ENCODE measurements around the gene BICDL1.
"Not testable (repeated sequence)": the region's sequence is repeated elsewhere in the genome, so short reads cannot be mapped to it uniquely, and the experiment has no call there.

Gene BICDL1

GRCh38 chr12:120007272-120007671 lies 18.2 kb downstream of the BICDL1 start:
- no peak for DNase-seq

GRCh38 chr12:120010661-120011230 lies 21.7 kb downstream of the BICDL1 start:
- no peak for DNase-seq

GRCh38 chr12:120012067-120012621 lies 23.1 kb downstream of the BICDL1 start:
- DNase-seq: no peak

GRCh38 chr12:120013659-120014380 lies 24.8 kb downstream of the BICDL1 start:
- DNase-seq: no peak

GRCh38 chr12:120014381-120014735 lies 25.3 kb downstream of the BICDL1 start:
- not testable (repeated sequence) for DNase-seq

- DNase-seq: no peak
Measured at GRCh38 chr12:120015313-120015712, 26.3 kb downstream of the BICDL1 start.

- not testable (repeated sequence) for DNase-seq
Measured at GRCh38 chr12:120016199-120016598, 27.2 kb downstream of the BICDL1 start.

GRCh38 chr12:120019197-120019596 lies 30.2 kb downstream of the BICDL1 start:
- DNase-seq: no peak

GRCh38 chr12:120019938-120020337 lies 30.9 kb downstream of the BICDL1 start:
- DNase-seq: no peak

- no peak for DNase-seq
Measured at GRCh38 chr12:120024193-120024592, 35.2 kb downstream of the BICDL1 start.

- DNase-seq: no peak
Measured at GRCh38 chr12:120025640-120026039, 36.6 kb downstream of the BICDL1 start.

- no peak for DNase-seq
Measured at GRCh38 chr12:120032242-120032641, 43.2 kb downstream of the BICDL1 start.

- no peak for DNase-seq
Measured at GRCh38 chr12:120037851-120038250, 48.8 kb downstream of the BICDL1 start.

GRCh38 chr12:120039711-120040110 lies 50.7 kb downstream of the BICDL1 start:
- DNase-seq: no peak

- DNase-seq: no peak
Measured at GRCh38 chr12:120041386-120042231, 52.6 kb downstream of the BICDL1 start.

- not testable (repeated sequence) for DNase-seq
Measured at GRCh38 chr12:120045367-120045766, 56.3 kb downstream of the BICDL1 start.

- no peak for DNase-seq
Measured at GRCh38 chr12:120047072-120047471, 58.0 kb downstream of the BICDL1 start.

GRCh38 chr12:120048263-120048662 lies 59.2 kb downstream of the BICDL1 start:
- no peak for DNase-seq

GRCh38 chr12:120049426-120049825 lies 60.4 kb downstream of the BICDL1 start:
- no peak for DNase-seq

GRCh38 chr12:120051535-120051934 lies 62.5 kb downstream of the BICDL1 start:
- DNase-seq: no peak

- DNase-seq: no peak
Measured at GRCh38 chr12:120054293-120054692, 65.3 kb downstream of the BICDL1 start.

GRCh38 chr12:120055231-120056000 lies 66.4 kb downstream of the BICDL1 start:
- DNase-seq: no peak

GRCh38 chr12:120056739-120057138 lies 67.7 kb downstream of the BICDL1 start:
- DNase-seq: no peak
